Suprapubic skin (tissue), 4 donors: ENCODE data around the gene ADD3.

Source experiments
- CTCF ChIP-seq, 2 donors: fragments of 200-600 bp in 1 of 2; fragments of 450-650 bp in 1 of 2; sonication (generic) in 1 of 2; IDR thresholded peaks; one replicate each; pipeline ENCODE4 v1.5.1; 2016 to 2019; ENCODE audit warnings: antibody characterized with exemption in 2 of 2, mild to moderate bottlenecking in 1 of 2, moderate library complexity in 1 of 2
- POLR2A ChIP-seq, 2 donors: fragments of 450-650 bp; IDR thresholded peaks; one replicate each; pipeline ENCODE4 v1.6.1; 2017; ENCODE audit warnings: antibody characterized with exemption in 2 of 2, mild to moderate bottlenecking in 2 of 2, moderate library complexity in 2 of 2
- POLR2AphosphoS5 ChIP-seq, 3 donors: sonication (generic); formaldehyde crosslinking; IDR thresholded peaks; one replicate each; pipeline ENCODE4 v1.6.1; 2017; ENCODE audit warnings: antibody characterized with exemption in 3 of 3

DNA sequence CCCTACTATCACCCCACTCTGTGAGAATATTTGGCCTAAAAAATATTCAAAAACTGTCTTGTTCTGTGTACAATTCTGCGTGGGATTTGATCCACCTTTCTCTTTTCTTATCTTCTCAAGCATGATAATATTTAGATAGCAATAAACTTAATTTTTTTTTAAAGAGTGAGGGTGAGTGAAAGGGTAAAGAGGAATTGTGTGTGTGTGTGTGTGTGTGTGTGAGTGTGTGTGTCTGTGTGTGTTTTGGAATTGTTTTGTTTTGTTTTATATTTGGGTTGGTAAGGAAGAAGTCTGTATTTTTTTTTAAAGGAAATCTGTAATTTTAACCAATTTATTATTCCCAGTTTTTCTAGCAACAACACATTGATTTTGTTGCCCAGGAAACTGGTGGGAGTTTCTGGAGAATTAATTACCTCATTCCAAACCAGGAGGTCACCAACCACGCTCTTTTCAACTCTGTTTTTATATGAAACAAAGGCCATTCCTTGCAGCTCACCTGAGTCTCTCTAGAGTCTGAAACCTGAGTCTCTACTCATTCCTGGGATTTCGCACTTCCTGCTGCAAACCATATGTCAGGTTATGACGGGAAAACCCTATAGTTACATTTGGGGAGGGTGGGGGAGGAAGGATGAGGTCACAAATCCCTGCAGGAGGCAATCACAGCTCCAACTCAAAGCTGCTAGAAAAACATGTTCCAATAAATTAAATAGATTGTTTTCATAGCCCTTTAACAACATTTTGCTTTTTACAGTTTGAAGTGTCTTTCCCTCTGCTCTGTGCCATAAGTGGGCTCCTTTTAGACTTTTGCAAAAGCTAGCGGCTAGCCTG, 46.4 kb upstream of the ADD3 start:
- no peak for TF ChIP-seq POLR2A (IDR thresholded peaks at IDR 0.05)
- no peak for TF ChIP-seq CTCF (IDR thresholded peaks at IDR 0.05)
- TF ChIP-seq POLR2AphosphoS5 (IDR thresholded peaks at IDR 0.05), result no peak
